Stimulated activated memory B cell treated with anti-CD40 and anti-IgM and Interleukin-4, amounts not matched to agents 10 μg/mL and 1 μg/mL and 100 μg/mL, for 72 hours (primary cell): ENCODE results near the gene MEX3A.
A peak's percentile ranks its signal among the peaks of the same experiment; 100 is the strongest.
"Not testable (repeated sequence)": the region's sequence is repeated elsewhere in the genome, so short reads cannot be mapped to it uniquely, and the experiment has no call there.

Experiments
- ATAC-seq: fragments of 150-1000 bp; cut with Tn5 transposase; 2 replicates; pipeline ENCODE4 v1.10.0; 2021
- H3K27ac Mint-ChIP-seq: one replicate; pipeline ENCODE4 v1.8.0; 2022; ENCODE audit warnings: mild to moderate bottlenecking, mixed read lengths
- H3K27me3 Mint-ChIP-seq: one replicate; pipeline ENCODE4 v1.8.0; 2022; ENCODE audit warnings: mixed read lengths
- H3K36me3 Mint-ChIP-seq: one replicate; pipeline ENCODE4 v1.8.0; 2022; ENCODE audit warnings: mixed read lengths
- H3K4me1 Mint-ChIP-seq: one replicate; pipeline ENCODE4 v1.8.0; 2022; ENCODE audit warnings: mixed read lengths
- H3K4me3 Mint-ChIP-seq: one replicate; pipeline ENCODE4 v1.8.0; 2022; ENCODE audit warnings: mild to moderate bottlenecking, moderate library complexity, mixed read lengths
- H3K9me3 Mint-ChIP-seq: one replicate; pipeline ENCODE4 v1.8.0; 2022; ENCODE audit warnings: mixed read lengths

MEX3A gene

GRCh38 chr1:156048663-156049258 lies 33.5 kb downstream of the MEX3A start:
- Mint-ChIP-seq H3K27me3 (no peaks in the 10 kb centered on the region), H3K4me3 (no peak overlapping the region), H3K36me3 (peaks cover 32% of the 10 kb centered on the region), H3K9me3 (no peaks in the 10 kb centered on the region), H3K4me1 (peaks cover 21% of the 10 kb centered on the region), H3K27ac (no peak overlapping the region)
- ATAC-seq: no peak

GRCh38 chr1:156045076-156045475 lies 37.2 kb downstream of the MEX3A start:
- Mint-ChIP-seq H3K27ac (no peak overlapping the region), H3K4me1 (no peaks in the 10 kb centered on the region), H3K36me3 (peaks cover 45% of the 10 kb centered on the region), H3K4me3 (no peak overlapping the region), H3K27me3 (no peaks in the 10 kb centered on the region), H3K9me3 (no peaks in the 10 kb centered on the region)
- ATAC-seq: no peak

- no peaks in the 10 kb centered on the region for H3K9me3 Mint-ChIP-seq
- no peaks in the 10 kb centered on the region for H3K4me1 Mint-ChIP-seq
- H3K27me3 Mint-ChIP-seq: no peaks in the 10 kb centered on the region
- no peak overlapping the region for H3K4me3 Mint-ChIP-seq
- H3K36me3 Mint-ChIP-seq: peaks cover 29% of the 10 kb centered on the region
- no peak for ATAC-seq
- H3K27ac Mint-ChIP-seq: no peak overlapping the region
These were observed 39.4 kb downstream of the MEX3A start for GRCh38 chr1:156042828-156043227.

GRCh38 chr1:156034991-156035390 lies 47.3 kb downstream of the MEX3A start:
- H3K4me1 Mint-ChIP-seq, H3K4me3 Mint-ChIP-seq: not testable (repeated sequence)
- H3K36me3 Mint-ChIP-seq: peaks cover 12% of the 10 kb centered on the region

GRCh38 chr1:156033011-156033410 lies 49.3 kb downstream of the MEX3A start:
- H3K4me3 Mint-ChIP-seq: no peak overlapping the region
- ATAC-seq: no peak
- no peaks in the 10 kb centered on the region for H3K9me3 Mint-ChIP-seq
- H3K4me1 Mint-ChIP-seq: no peaks in the 10 kb centered on the region
- H3K27ac Mint-ChIP-seq: no peak overlapping the region
- no peaks in the 10 kb centered on the region for H3K27me3 Mint-ChIP-seq
- H3K36me3 Mint-ChIP-seq: peaks cover 12% of the 10 kb centered on the region

More at GRCh38 chr1:156034991-156035390, 47.3 kb downstream of the MEX3A start:
- H3K27me3 Mint-ChIP-seq, H3K27ac Mint-ChIP-seq, ATAC-seq, H3K9me3 Mint-ChIP-seq: not testable (repeated sequence)

GRCh38 chr1:156026588-156026987 lies 55.7 kb downstream of the MEX3A start:
- no peak for ATAC-seq
- H3K9me3 Mint-ChIP-seq: no peaks in the 10 kb centered on the region
- peaks cover 5% of the 10 kb centered on the region for H3K4me1 Mint-ChIP-seq
- peaks cover 10% of the 10 kb centered on the region for H3K27me3 Mint-ChIP-seq
- no peaks in the 10 kb centered on the region for H3K36me3 Mint-ChIP-seq
- no peak overlapping the region for H3K4me3 Mint-ChIP-seq
- H3K27ac Mint-ChIP-seq: no peak overlapping the region

GRCh38 chr1:156025876-156026275 lies 56.4 kb downstream of the MEX3A start:
- H3K9me3 Mint-ChIP-seq: no peaks in the 10 kb centered on the region
- H3K4me3 Mint-ChIP-seq: no peak overlapping the region
- peaks cover 10% of the 10 kb centered on the region for H3K27me3 Mint-ChIP-seq
- H3K4me1 Mint-ChIP-seq: peaks cover 8% of the 10 kb centered on the region
- no peaks in the 10 kb centered on the region for H3K36me3 Mint-ChIP-seq
- ATAC-seq: peak; percentile 70
- H3K27ac Mint-ChIP-seq: no peak overlapping the region

GRCh38 chr1:156024801-156025200 lies 57.5 kb downstream of the MEX3A start:
- Mint-ChIP-seq H3K4me1 (peaks cover 19% of the 10 kb centered on the region), H3K4me3 (no peak overlapping the region), H3K27me3 (peaks cover 10% of the 10 kb centered on the region), H3K9me3 (no peaks in the 10 kb centered on the region), H3K27ac (no peak overlapping the region), H3K36me3 (peaks cover 8% of the 10 kb centered on the region)
- no peak for ATAC-seq
